ENCODE results near the gene CSNK1A1L.

Gene CSNK1A1L

DNA sequence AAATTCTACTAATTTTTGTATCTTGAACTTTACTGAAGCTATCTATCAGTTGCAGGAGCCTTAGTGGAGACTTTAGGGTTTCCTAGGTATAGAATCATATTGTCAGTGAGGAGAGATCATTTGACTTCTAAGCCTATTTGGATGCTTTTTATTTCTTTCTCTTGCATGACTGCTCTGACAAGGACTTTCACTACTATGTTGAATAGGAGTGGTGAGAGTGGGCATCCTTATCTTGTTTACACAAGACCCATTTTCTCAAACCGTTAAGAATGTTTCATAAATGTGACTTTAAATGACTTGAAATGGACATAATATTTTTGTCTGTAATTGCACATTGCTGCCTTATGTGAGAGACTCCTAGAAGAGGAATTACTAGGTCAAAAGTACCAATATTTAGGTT, 17.9 kb upstream of the CSNK1A1L start:
- Histone ChIP-seq H3K9me2 (replicated peaks; ENCODE audit: control insufficient read depth, low read length) (no peaks in the 10 kb centered on the region), H3F3A (ENCODE audit: control insufficient read depth, insufficient read depth) (no peaks in the 10 kb centered on the region), H4K20me1 (ENCODE audit: control insufficient read depth, insufficient read depth, low read depth, low read length) (no peaks in the 10 kb centered on the region), H3K4me3 (ENCODE audit: low read length) (no peak overlapping the region), H3K27me3 (ENCODE audit: control insufficient read depth, low read length) (no peaks in the 10 kb centered on the region), H3K36me3 (ENCODE audit: control insufficient read depth, low read length) (no peaks in the 10 kb centered on the region), H3K4me2 (ENCODE audit: low read length) (no peak overlapping the region), H3K4me1 (ENCODE audit: control insufficient read depth, low read length) (peaks cover 5% of the 10 kb centered on the region), H3K27ac (ENCODE audit: low read depth, low read length) (no peak overlapping the region), H3K79me2 (ENCODE audit: control insufficient read depth, low read length) (no peaks in the 10 kb centered on the region), H3K9me3 (ENCODE audit: control insufficient read depth, insufficient read depth, low read length) (no peaks in the 10 kb centered on the region)
- no peak for TF ChIP-seq EZH2phosphoT487 (IDR thresholded peaks at IDR 0.05; ENCODE audit: borderline replicate concordance, low read length)
- TF ChIP-seq, protein P1, sequence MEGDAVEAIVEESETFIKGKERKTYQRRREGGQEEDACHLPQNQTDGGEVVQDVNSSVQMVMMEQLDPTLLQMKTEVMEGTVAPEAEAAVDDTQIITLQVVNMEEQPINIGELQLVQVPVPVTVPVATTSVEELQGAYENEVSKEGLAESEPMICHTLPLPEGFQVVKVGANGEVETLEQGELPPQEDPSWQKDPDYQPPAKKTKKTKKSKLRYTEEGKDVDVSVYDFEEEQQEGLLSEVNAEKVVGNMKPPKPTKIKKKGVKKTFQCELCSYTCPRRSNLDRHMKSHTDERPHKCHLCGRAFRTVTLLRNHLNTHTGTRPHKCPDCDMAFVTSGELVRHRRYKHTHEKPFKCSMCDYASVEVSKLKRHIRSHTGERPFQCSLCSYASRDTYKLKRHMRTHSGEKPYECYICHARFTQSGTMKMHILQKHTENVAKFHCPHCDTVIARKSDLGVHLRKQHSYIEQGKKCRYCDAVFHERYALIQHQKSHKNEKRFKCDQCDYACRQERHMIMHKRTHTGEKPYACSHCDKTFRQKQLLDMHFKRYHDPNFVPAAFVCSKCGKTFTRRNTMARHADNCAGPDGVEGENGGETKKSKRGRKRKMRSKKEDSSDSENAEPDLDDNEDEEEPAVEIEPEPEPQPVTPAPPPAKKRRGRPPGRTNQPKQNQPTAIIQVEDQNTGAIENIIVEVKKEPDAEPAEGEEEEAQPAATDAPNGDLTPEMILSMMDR (IDR thresholded peaks at IDR 0.05; ENCODE audit: low read depth, low read length, poor library complexity, severe bottlenecking), result no peak

DNA sequence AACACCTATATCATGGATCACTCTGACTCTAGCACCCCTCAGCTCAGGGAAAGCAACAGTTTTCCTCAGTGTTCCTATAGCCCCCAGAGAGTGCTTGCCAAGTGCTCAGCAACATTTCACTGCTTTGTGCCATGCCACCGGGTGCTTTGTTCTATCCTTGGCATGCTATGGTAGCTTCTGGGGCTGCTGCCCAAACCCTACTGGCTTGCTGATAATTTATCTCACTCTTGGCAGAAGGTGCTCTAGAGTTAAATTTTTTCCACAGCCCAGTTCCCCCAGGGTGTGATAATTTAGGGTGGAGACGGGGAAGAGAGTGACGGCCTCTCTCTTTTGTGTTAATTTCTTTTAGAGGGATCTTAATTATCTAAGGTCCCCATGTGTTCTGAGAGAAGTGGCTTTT, 12.6 kb upstream of the CSNK1A1L start:
- Histone ChIP-seq H3K9me3 (ENCODE audit: control insufficient read depth, insufficient read depth, low read length) (no peaks in the 10 kb centered on the region), H3K4me2 (ENCODE audit: low read length) (no peak overlapping the region), H4K20me1 (ENCODE audit: control insufficient read depth, insufficient read depth, low read depth, low read length) (no peaks in the 10 kb centered on the region), H3K79me2 (ENCODE audit: control insufficient read depth, low read length) (no peaks in the 10 kb centered on the region), H3K4me1 (ENCODE audit: control insufficient read depth, low read length) (peaks cover 5% of the 10 kb centered on the region), H3K36me3 (ENCODE audit: control insufficient read depth, low read length) (no peaks in the 10 kb centered on the region), H3F3A (ENCODE audit: control insufficient read depth, insufficient read depth) (no peaks in the 10 kb centered on the region), H3K4me3 (ENCODE audit: low read length) (no peak overlapping the region), H3K9me2 (replicated peaks; ENCODE audit: control insufficient read depth, low read length) (no peaks in the 10 kb centered on the region), H3K27ac (ENCODE audit: low read depth, low read length) (no peak overlapping the region), H3K27me3 (ENCODE audit: control insufficient read depth, low read length) (no peaks in the 10 kb centered on the region)
- no peak for TF ChIP-seq EZH2phosphoT487 (IDR thresholded peaks at IDR 0.05; ENCODE audit: borderline replicate concordance, low read length)
- TF ChIP-seq, protein P1 (IDR thresholded peaks at IDR 0.05; ENCODE audit: low read depth, low read length, poor library complexity, severe bottlenecking), result no peak

DNA sequence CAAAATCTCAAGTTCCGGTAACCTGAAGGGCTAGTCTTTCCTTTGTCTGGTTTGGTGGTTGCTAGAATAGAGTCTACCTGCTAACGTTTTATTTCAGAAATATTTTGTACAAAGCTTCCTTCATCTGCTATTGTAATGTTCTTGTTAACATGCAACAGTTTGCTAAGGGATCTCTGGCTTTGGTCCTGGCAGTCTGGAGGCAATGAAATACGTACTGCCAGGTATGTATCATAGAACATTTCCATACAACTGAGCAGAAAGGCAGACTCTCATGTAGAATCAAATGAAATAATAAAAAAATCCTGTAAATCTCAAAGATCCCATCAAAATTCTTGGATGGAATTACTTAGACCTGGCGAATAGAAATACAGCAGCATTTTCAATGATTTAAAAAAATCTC, 8.8 kb upstream of the CSNK1A1L start:
- H3K4me1 ChIP-seq (ENCODE audit: control insufficient read depth, low read length), result no peaks in the 10 kb centered on the region
- H3K79me2 ChIP-seq (ENCODE audit: control insufficient read depth, low read length), result no peaks in the 10 kb centered on the region
- no peaks in the 10 kb centered on the region for H3K27me3 ChIP-seq (ENCODE audit: control insufficient read depth, low read length)
- H3K9me2 ChIP-seq (replicated peaks; ENCODE audit: control insufficient read depth, low read length), result no peaks in the 10 kb centered on the region
- no peaks in the 10 kb centered on the region for H4K20me1 ChIP-seq (ENCODE audit: control insufficient read depth, insufficient read depth, low read depth, low read length)
- H3K27ac ChIP-seq (ENCODE audit: low read depth, low read length), result no peak overlapping the region
- H3K9me3 ChIP-seq (ENCODE audit: control insufficient read depth, insufficient read depth, low read length), result no peaks in the 10 kb centered on the region
- H3K36me3 ChIP-seq (ENCODE audit: control insufficient read depth, low read length), result no peaks in the 10 kb centered on the region
- H3K4me3 ChIP-seq (ENCODE audit: low read length), result no peak overlapping the region
- H3F3A ChIP-seq (ENCODE audit: control insufficient read depth, insufficient read depth), result no peaks in the 10 kb centered on the region
- no peak overlapping the region for H3K4me2 ChIP-seq (ENCODE audit: low read length)
- no peak for TF ChIP-seq EZH2phosphoT487 (IDR thresholded peaks at IDR 0.05; ENCODE audit: borderline replicate concordance, low read length)
- TF ChIP-seq, protein P1 (IDR thresholded peaks at IDR 0.05; ENCODE audit: low read depth, low read length, poor library complexity, severe bottlenecking), result no peak

DNA sequence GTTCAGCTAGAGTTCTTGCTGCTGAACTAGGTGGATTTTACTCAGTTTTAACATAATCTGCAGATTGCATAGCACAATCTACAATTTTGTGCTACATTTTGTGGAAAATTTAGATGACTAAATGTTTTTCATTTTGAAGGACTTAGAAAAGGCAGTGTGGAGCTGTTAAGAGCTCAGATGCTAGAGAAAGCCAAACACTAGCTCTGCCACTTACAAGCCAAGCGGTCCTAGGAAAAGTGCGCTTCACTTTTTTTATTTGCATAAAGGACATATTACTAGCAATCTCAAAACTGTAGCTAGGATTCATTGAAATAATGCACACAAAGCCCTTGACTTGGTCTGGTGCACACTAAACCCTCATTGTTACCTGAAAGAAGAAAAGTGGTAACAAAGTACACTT, 8.1 kb upstream of the CSNK1A1L start:
- no peak for TF ChIP-seq EZH2phosphoT487 (IDR thresholded peaks at IDR 0.05; ENCODE audit: borderline replicate concordance, low read length)
- TF ChIP-seq, protein P1 (IDR thresholded peaks at IDR 0.05; ENCODE audit: low read depth, low read length, poor library complexity, severe bottlenecking), result no peak
- H3K4me1 ChIP-seq (ENCODE audit: control insufficient read depth, low read length), result no peaks in the 10 kb centered on the region
- H3K9me3 ChIP-seq (ENCODE audit: control insufficient read depth, insufficient read depth, low read length), result no peaks in the 10 kb centered on the region
- H4K20me1 ChIP-seq (ENCODE audit: control insufficient read depth, insufficient read depth, low read depth, low read length), result no peaks in the 10 kb centered on the region
- no peak overlapping the region for H3K4me3 ChIP-seq (ENCODE audit: low read length)
- H3K4me2 ChIP-seq (ENCODE audit: low read length), result no peak overlapping the region
- H3K36me3 ChIP-seq (ENCODE audit: control insufficient read depth, low read length), result no peaks in the 10 kb centered on the region
- H3F3A ChIP-seq (ENCODE audit: control insufficient read depth, insufficient read depth), result no peaks in the 10 kb centered on the region
- no peaks in the 10 kb centered on the region for H3K27me3 ChIP-seq (ENCODE audit: control insufficient read depth, low read length)
- H3K79me2 ChIP-seq (ENCODE audit: control insufficient read depth, low read length), result no peaks in the 10 kb centered on the region
- no peaks in the 10 kb centered on the region for H3K9me2 ChIP-seq (replicated peaks; ENCODE audit: control insufficient read depth, low read length)
- no peak overlapping the region for H3K27ac ChIP-seq (ENCODE audit: low read depth, low read length)

Data from DOHH2 (cell line).